ENCODE results near the gene GBF1. TPM values are rescaled to one million over a fixed set of nuclear protein-coding genes. Genes with fewer than 3 reads are reported as not detected.

The GBF1 gene
- total RNA-seq, 2 experiments from 2014 or later = 28.8 to 30.9 TPM

- no peaks in the 10 kb centered on the region for H3K27me3 Mint-ChIP-seq
- H3K27ac Mint-ChIP-seq = no peak overlapping the region
- no peak overlapping the region for H3K4me3 ChIP-seq (ENCODE audit: low read length)
- H3K36me3 Mint-ChIP-seq (ENCODE audit: low read depth) = peaks cover 88% of the 10 kb centered on the region
- no peaks in the 10 kb centered on the region for H3K4me1 Mint-ChIP-seq (ENCODE audit: low read depth)
- DNase-seq (peak in 4 of 14 experiments; percentile 17 to 55 (median 34)), ATAC-seq (ENCODE audit: poor library complexity) (peak; percentile 29)
- no peaks in the 10 kb centered on the region for H3K9me3 ChIP-seq (ENCODE audit: control insufficient read depth in 1 of 2, insufficient read depth in 1 of 2, low read length in 2 of 2)
- H3K9me3 Mint-ChIP-seq = no peaks in the 10 kb centered on the region
- intact Hi-C loops (cut with DNase I, micrococcal nuclease) = no loop called here
- ChIA-PET CTCF (interaction anchor here (0.7 kb wide), 1 partner anchor 249 kb away, joined by 3 read pairs; no protein-coding TSS in a partner anchor), POLR2A (no interaction called here)
- H3K4me3 Mint-ChIP-seq = no peak overlapping the region
- peaks cover 70% of the 10 kb centered on the region for H3K36me3 ChIP-seq (ENCODE audit: insufficient read depth, low read length)
- no peak overlapping the region for H3K27ac ChIP-seq (ENCODE audit: low read depth in 1 of 2, low read length in 2 of 2)
- no peaks in the 10 kb centered on the region for H3K4me1 ChIP-seq (ENCODE audit: insufficient read depth, low read length)
- H3K27me3 ChIP-seq (ENCODE audit: control insufficient read depth in 1 of 2, insufficient read depth in 2 of 2, low read length in 2 of 2) = no peaks in the 10 kb centered on the region
- no peak for TF ChIP-seq CTCF (IDR thresholded peaks at IDR 0.05)
These were observed 129.9 kb downstream of the GBF1 start for GRCh38 chr10:102375250-102375649.

- no peak overlapping the region for H3K27ac ChIP-seq (ENCODE audit: low read depth in 1 of 2, low read length in 2 of 2)
- Mint-ChIP-seq H3K27ac (no peak overlapping the region), H3K4me1 (ENCODE audit: low read depth) (no peaks in the 10 kb centered on the region), H3K9me3 (no peaks in the 10 kb centered on the region), H3K36me3 (ENCODE audit: low read depth) (peaks cover 88% of the 10 kb centered on the region), H3K4me3 (no peak overlapping the region), H3K27me3 (no peaks in the 10 kb centered on the region)
- ChIA-PET POLR2A (no interaction called here), CTCF (no interaction called here)
- no peaks in the 10 kb centered on the region for H3K4me1 ChIP-seq (ENCODE audit: insufficient read depth, low read length)
- DNase-seq (no peak), ATAC-seq (ENCODE audit: poor library complexity) (no peak)
- no peaks in the 10 kb centered on the region for H3K9me3 ChIP-seq (ENCODE audit: control insufficient read depth in 1 of 2, insufficient read depth in 1 of 2, low read length in 2 of 2)
- no peak for TF ChIP-seq CTCF (IDR thresholded peaks at IDR 0.05)
- intact Hi-C loops (cut with DNase I, micrococcal nuclease) = no loop called here
- no peaks in the 10 kb centered on the region for H3K27me3 ChIP-seq (ENCODE audit: control insufficient read depth in 1 of 2, insufficient read depth in 2 of 2, low read length in 2 of 2)
- H3K4me3 ChIP-seq (ENCODE audit: low read length) = no peak overlapping the region
- H3K36me3 ChIP-seq (ENCODE audit: insufficient read depth, low read length) = peaks cover 68% of the 10 kb centered on the region
These were observed 130.5 kb downstream of the GBF1 start for GRCh38 chr10:102375867-102376266.

GRCh38 chr10:102376901-102377300, 131.6 kb downstream of the GBF1 start:
- H3K9me3 ChIP-seq (ENCODE audit: control insufficient read depth in 1 of 2, insufficient read depth in 1 of 2, low read length in 2 of 2) = no peaks in the 10 kb centered on the region
- H3K27ac ChIP-seq (ENCODE audit: low read depth in 1 of 2, low read length in 2 of 2) = no peak overlapping the region
- H3K4me3 ChIP-seq (ENCODE audit: low read length) = no peak overlapping the region
- Mint-ChIP-seq H3K4me1 (ENCODE audit: low read depth) (no peaks in the 10 kb centered on the region), H3K27ac (no peak overlapping the region), H3K36me3 (ENCODE audit: low read depth) (peaks cover 88% of the 10 kb centered on the region), H3K27me3 (no peaks in the 10 kb centered on the region), H3K4me3 (no peak overlapping the region), H3K9me3 (no peaks in the 10 kb centered on the region)
- TF ChIP-seq CTCF (IDR thresholded peaks at IDR 0.05) = no peak
- H3K4me1 ChIP-seq (ENCODE audit: insufficient read depth, low read length) = no peaks in the 10 kb centered on the region
- DNase-seq (no peak), ATAC-seq (ENCODE audit: poor library complexity) (no peak)
- peaks cover 72% of the 10 kb centered on the region for H3K36me3 ChIP-seq (ENCODE audit: insufficient read depth, low read length)
- H3K27me3 ChIP-seq (ENCODE audit: control insufficient read depth in 1 of 2, insufficient read depth in 2 of 2, low read length in 2 of 2) = no peaks in the 10 kb centered on the region
- CTCF ChIA-PET = no interaction called here
- intact Hi-C loops (cut with DNase I, micrococcal nuclease) = no loop called here
- POLR2A ChIA-PET = no interaction called here
